K562 treated with DMSO at 1 percent for 24 hours (cell line): ENCODE measurements around the gene CACNB1. TPM values are rescaled to one million over a fixed set of nuclear protein-coding genes. Genes with fewer than 3 reads are reported as not detected.

Experiments used
- total RNA-seq: library from RNA; unstranded; fragments of 300-600 nt; gene quantifications from 2 replicates; pipeline ENCODE4 v1.2.3, GENCODE V29; 2022; ENCODE audit warnings: low read depth; ENCODE audit not compliant: insufficient read depth

Gene CACNB1
- 1.3 and 1.6 TPM in 2 replicates for total RNA-seq

DNA sequence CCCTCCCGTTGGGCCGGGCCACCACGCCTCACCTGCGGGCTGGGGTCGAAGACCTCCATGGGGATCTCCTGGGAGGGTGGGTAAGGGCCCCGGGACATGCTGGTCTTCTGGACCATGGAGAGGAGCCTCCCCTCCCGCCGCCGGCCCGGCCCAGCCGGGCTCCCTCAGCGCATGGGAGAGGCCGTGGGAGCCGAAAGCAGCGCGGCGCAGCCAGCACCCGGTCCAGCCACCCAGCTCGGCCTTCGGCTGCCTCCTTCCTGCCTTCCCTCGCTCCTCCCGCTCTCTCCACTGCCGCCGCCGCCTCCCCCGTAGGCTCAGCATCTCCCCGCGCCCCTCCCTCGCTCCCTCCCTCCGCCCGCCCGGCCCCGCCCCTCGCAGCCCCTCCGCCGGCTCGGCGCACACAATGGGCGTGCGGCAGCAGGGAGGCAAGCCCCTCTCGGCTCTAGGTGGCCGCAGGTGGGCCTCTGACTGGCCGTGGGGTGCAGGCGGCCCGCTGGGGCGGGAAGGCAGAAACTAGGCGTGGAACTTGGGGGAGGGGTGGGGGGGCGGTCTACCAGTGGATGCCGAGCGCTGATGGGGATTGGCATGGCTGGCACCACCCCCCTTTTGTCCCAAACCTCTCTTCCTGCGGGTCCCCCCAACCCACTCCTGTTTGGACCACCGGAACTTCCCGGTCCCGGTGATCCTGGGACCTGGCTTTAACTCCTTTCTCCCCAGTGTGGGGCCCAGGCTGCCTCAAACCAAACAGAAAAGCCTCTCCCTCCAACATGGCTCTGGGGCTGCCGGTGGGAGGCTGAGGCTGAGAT, at the start of gene CACNB1:
TSS of gene CACNB1 (minus strand) at position 290 of the 806 bp plus-strand sequence. CDS start at position 116, 174 bp downstream.

DNA sequence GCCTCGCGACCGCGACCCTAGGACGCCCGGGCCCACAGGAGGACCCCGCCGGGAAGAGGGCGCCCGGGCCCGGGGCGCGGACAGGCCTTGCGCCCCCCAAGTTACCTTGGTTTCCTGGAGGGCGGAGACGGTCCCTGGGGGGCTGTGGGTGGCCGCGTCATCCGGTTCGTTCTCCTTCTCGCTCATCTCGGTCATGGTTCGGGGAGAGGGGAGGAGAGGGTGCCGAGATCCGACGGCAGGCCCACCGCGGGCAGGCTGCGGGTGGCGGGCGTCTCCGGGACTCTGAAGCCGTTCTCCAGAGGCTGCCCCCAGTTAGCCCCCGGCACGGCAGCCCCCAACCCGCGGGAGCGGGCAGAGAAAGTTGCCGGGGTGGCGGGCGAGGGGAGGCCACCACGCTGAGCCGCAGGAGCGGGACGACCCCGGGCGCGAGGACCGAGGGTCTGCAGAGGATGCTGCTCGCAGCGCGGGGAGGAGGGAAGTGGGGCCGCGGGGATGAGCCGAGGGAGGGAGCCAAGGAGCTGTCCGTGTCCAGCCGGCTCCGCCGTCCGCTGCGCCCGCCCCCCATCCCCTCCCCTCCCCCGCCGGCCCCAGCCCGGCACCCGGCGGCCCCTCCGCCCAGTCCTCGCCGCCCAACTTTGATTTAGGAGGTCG, 28.0 kb upstream of the CACNB1 start, which contains the start of gene STAC2:
TSS of gene STAC2 (minus strand) at position 638 of the 651 bp plus-strand sequence. CDS start at position 195, 443 bp downstream.

DNA sequence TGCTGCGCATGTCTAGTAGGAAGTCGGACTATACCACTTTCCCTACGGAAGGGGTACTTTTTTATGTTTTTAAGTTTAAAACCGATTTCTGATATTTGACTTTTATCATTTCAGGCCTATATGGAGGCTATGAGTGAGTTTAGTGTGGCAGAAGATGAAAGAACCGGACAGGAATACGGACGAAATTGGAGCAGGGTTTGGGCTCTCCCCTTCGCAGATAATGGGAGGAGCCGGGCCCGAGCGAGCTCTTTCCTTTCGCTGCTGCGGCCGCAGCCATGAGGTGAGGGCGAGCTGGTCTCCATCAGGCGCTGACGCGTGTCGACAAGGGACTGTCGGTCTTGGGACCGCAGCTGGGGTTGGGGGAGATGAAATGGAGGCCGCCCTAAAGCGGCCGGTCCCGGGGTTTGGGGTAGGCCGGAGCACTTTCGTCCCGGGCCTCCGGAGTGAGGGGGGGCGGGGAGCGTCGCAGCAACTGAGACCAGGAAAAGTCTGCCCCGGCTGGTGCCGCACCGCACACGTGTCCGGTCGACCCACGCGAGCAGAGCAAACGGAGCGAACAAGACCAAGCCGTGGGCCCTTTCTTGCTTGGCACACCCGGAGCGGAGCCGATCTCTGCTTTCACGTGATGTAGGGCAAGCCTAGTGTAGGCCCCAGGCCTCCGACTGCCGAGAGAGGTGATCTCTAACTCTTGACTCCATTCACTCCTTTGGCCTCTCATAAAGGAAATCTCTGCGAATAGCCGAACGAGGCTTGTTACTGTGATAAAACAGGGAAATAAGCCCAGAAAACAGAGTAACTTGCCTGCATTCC, 2.8 kb upstream of the CACNB1 start, which contains the start of gene RPL19:
TSS of gene RPL19 (plus strand) at position 214 of the 810 bp plus-strand sequence. CDS start at position 276, 62 bp downstream.

DNA sequence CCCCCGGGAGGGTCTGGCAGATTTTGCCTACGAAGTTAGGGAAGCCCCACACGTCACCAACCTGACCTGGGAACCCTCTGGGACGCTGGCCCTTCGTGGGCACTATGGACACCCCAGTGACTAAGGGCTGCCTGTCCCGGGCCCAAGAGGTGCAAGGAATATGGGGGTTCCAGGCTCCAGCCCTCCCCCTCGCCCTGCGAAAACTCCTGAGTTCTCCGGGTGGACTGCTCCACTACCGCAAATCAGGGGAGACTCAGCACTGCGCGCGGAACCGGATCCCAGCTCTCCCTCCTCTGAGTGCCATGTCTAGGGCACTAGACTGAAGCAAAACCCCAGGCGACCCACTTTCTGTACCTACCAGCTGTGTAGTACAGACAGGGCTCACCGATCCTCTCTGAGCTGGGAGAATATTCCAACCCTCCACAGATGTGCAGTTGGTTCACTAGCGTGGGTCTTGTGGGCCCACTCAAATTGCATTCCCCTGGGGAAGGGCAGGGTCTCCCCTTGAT, 31.6 kb downstream of the CACNB1 start, which contains the start of gene ARL5C:
TSS of gene ARL5C (minus strand) at position 321 of the 509 bp plus-strand sequence. CDS start 401 bp downstream, outside the sequence.

DNA sequence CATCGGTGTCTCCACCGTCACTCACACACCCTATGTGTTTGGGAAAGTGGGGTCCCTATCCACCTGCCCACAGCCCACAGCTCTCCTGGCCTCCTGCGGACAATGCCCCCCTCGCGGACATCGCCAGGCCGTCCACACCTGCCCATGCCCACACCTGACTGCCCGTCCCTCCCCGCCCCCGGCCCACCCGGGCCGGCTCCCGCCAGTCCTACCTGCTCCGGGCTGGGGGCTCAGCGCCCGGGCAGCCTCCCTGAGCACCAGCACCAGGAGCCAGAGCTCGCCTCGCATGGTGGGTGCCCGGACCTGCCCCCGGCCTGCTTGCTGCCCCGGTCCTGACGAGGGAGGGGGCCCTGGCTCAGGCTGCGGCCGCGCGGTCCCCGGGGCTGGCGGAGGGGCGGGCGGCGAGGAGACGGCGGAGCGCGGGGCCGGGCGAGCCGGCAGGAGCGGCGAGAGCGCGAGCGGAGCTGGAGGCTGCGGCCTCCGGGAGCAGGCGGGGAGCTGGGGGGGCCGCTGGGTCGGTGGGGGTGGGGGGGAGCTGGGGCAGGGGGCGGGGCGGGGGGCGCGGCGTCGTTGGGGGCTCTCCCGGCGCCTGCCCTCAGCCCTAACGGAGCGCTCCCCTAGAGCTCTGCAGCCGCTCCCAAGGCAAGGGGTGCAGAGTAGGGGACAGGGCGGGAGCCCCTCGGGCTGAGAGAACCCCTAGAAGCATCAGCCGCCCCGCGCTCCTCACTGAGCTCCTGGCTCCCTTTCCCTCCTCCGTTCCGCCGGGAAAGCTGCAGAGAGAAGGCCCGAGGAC, 46.1 kb downstream of the CACNB1 start, which contains the start of gene PLXDC1:
TSS of gene PLXDC1 (minus strand) at position 488 of the 793 bp plus-strand sequence. CDS start at position 288, 200 bp downstream.

Other genes with a start within 250 kb of the CACNB1 start
- gene FBXO47, start 230.3 kb downstream of the CACNB1 start, total RNA-seq, result not detected in 2 replicates
- gene PLXDC1, start 46.0 kb downstream of the CACNB1 start, total RNA-seq, result not detected in 2 replicates
- gene ARL5C, start 31.5 kb downstream of the CACNB1 start, total RNA-seq, result not detected in 2 replicates
- gene RPL19, start 2.6 kb upstream of the CACNB1 start, total RNA-seq, result 4,157 and 4,223 TPM in 2 replicates
- gene STAC2, start 28.3 kb upstream of the CACNB1 start, total RNA-seq, result not detected in 2 replicates
- gene FBXL20, start 204.0 kb upstream of the CACNB1 start, total RNA-seq, result 7.3 and 7.4 TPM in 2 replicates